ENCODE results near the gene ACSS1.

DNA sequence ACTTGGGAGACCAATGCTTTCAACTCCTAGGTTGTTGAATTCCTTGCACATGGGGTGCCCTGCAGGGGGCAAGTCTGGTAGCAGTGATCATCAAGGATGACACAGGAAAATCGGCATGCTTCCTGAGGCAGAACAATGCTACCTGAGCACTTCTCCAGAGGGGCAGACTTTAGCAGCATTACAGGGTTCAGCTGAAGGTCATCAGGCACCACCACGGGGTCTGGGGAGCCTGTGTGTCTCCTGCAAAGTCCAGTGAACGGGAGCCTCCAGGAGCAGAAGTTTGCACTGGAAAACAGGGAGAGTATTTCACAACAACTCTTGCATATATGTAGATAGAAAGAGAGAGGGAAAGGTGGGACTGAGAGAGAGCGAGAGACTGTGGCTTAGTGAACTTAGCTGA, 13.8 kb upstream of the ACSS1 start:
- TF ChIP-seq, protein P1, sequence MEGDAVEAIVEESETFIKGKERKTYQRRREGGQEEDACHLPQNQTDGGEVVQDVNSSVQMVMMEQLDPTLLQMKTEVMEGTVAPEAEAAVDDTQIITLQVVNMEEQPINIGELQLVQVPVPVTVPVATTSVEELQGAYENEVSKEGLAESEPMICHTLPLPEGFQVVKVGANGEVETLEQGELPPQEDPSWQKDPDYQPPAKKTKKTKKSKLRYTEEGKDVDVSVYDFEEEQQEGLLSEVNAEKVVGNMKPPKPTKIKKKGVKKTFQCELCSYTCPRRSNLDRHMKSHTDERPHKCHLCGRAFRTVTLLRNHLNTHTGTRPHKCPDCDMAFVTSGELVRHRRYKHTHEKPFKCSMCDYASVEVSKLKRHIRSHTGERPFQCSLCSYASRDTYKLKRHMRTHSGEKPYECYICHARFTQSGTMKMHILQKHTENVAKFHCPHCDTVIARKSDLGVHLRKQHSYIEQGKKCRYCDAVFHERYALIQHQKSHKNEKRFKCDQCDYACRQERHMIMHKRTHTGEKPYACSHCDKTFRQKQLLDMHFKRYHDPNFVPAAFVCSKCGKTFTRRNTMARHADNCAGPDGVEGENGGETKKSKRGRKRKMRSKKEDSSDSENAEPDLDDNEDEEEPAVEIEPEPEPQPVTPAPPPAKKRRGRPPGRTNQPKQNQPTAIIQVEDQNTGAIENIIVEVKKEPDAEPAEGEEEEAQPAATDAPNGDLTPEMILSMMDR (IDR thresholded peaks at IDR 0.05) = no peak
- no peak for TF ChIP-seq POLR2A (IDR thresholded peaks at IDR 0.05)
